ENCODE results near the gene DACH2.

DNA sequence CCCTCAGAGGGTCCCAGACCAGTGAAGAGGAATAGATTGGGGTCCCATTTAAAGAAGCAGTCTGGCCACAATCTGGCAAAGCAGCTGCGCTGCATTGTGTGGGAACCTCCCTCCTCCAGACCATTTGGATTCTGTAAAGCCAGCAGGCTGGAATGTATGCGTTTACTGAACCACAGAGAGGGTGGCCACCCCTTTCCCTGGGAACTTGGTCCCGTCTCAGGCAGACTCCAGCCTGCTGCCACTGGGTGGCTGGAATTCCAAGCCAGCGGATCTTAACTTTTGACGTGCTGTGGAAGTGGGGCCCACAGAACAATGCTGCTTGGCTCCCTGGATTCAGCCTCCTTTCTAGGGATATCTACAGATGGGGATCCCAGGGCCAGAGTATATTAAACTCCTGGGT lies 307.2 kb downstream of the DACH2 start:
- TF ChIP-seq OSR1 (CRISPR knock-in tag; IDR thresholded peaks at IDR 0.05) (no peak), GLIS3 (CRISPR knock-in tag; IDR thresholded peaks at IDR 0.05) (no peak), ARNTL (CRISPR knock-in tag; IDR thresholded peaks at IDR 0.05; ENCODE audit: borderline replicate concordance, low read depth) (no peak), ZFP3 (CRISPR knock-in tag; IDR thresholded peaks at IDR 0.05) (no peak), ZNF565 (CRISPR knock-in tag; conservative IDR thresholded peaks at IDR 0.05; ENCODE audit: low read depth) (no peak), ZNF70 (CRISPR knock-in tag; IDR thresholded peaks at IDR 0.05) (no peak), TSHZ2 (CRISPR knock-in tag; IDR thresholded peaks at IDR 0.05) (no peak), BACH2 (CRISPR knock-in tag; IDR thresholded peaks at IDR 0.05; ENCODE audit: borderline replicate concordance) (no peak), PPARA (CRISPR knock-in tag; IDR thresholded peaks at IDR 0.05; ENCODE audit: borderline replicate concordance) (no peak), RARB (CRISPR knock-in tag; IDR thresholded peaks at IDR 0.05) (no peak)
- TF ChIP-seq, protein P1, sequence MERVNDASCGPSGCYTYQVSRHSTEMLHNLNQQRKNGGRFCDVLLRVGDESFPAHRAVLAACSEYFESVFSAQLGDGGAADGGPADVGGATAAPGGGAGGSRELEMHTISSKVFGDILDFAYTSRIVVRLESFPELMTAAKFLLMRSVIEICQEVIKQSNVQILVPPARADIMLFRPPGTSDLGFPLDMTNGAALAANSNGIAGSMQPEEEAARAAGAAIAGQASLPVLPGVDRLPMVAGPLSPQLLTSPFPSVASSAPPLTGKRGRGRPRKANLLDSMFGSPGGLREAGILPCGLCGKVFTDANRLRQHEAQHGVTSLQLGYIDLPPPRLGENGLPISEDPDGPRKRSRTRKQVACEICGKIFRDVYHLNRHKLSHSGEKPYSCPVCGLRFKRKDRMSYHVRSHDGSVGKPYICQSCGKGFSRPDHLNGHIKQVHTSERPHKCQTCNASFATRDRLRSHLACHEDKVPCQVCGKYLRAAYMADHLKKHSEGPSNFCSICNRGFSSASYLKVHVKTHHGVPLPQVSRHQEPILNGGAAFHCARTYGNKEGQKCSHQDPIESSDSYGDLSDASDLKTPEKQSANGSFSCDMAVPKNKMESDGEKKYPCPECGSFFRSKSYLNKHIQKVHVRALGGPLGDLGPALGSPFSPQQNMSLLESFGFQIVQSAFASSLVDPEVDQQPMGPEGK (CRISPR knock-in tag; IDR thresholded peaks at IDR 0.05; ENCODE audit: borderline replicate concordance) = no peak
- TF ChIP-seq, protein P2, sequence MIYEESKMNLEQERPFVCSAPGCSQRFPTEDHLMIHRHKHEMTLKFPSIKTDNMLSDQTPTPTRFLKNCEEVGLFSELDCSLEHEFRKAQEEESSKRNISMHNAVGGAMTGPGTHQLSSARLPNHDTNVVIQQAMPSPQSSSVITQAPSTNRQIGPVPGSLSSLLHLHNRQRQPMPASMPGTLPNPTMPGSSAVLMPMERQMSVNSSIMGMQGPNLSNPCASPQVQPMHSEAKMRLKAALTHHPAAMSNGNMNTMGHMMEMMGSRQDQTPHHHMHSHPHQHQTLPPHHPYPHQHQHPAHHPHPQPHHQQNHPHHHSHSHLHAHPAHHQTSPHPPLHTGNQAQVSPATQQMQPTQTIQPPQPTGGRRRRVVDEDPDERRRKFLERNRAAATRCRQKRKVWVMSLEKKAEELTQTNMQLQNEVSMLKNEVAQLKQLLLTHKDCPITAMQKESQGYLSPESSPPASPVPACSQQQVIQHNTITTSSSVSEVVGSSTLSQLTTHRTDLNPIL (CRISPR knock-in tag; IDR thresholded peaks at IDR 0.05; ENCODE audit: low read depth) = no peak
- TF ChIP-seq, protein P3, sequence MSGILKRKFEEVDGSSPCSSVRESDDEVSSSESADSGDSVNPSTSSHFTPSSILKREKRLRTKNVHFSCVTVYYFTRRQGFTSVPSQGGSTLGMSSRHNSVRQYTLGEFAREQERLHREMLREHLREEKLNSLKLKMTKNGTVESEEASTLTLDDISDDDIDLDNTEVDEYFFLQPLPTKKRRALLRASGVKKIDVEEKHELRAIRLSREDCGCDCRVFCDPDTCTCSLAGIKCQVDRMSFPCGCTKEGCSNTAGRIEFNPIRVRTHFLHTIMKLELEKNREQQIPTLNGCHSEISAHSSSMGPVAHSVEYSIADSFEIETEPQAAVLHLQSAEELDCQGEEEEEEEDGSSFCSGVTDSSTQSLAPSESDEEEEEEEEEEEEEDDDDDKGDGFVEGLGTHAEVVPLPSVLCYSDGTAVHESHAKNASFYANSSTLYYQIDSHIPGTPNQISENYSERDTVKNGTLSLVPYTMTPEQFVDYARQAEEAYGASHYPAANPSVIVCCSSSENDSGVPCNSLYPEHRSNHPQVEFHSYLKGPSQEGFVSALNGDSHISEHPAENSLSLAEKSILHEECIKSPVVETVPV (CRISPR knock-in tag; IDR thresholded peaks at IDR 0.05) = no peak
- TF ChIP-seq, protein P4, sequence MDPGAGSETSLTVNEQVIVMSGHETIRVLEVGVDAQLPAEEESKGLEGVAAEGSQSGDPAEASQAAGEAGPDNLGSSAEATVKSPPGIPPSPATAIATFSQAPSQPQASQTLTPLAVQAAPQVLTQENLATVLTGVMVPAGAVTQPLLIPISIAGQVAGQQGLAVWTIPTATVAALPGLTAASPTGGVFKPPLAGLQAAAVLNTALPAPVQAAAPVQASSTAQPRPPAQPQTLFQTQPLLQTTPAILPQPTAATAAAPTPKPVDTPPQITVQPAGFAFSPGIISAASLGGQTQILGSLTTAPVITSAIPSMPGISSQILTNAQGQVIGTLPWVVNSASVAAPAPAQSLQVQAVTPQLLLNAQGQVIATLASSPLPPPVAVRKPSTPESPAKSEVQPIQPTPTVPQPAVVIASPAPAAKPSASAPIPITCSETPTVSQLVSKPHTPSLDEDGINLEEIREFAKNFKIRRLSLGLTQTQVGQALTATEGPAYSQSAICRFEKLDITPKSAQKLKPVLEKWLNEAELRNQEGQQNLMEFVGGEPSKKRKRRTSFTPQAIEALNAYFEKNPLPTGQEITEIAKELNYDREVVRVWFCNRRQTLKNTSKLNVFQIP (CRISPR knock-in tag; IDR thresholded peaks at IDR 0.05; ENCODE audit: borderline replicate concordance, low read depth) = no peak
